OCI-LY1 (cell line): ENCODE results near the gene FBN2.

Experiments
- CTCF ChIP-seq: fragments of 200-600 bp; sonication (generic), shearing (Covaris generic); IDR thresholded peaks from 2 replicates; pipeline ENCODE4 v1.5.1; 2017; ENCODE audit warnings: mild to moderate bottlenecking, antibody characterized with exemption, low read length, moderate library complexity, mixed read lengths
- EZH2 ChIP-seq: fragments of 200-600 bp; sonication (generic), shearing (Covaris generic); IDR thresholded peaks from 2 replicates; pipeline ENCODE4 v1.8.0; 2017; ENCODE audit warnings: borderline replicate concordance, mixed run types, mild to moderate bottlenecking, antibody characterized with exemption, low read length, moderate library complexity, mixed read lengths

- no peak for TF ChIP-seq CTCF
- no peak for TF ChIP-seq EZH2
These were observed 247.7 kb downstream of the FBN2 start for GRCh38 chr5:128290152-128290858.
